ENCODE data around the gene NTPCR. TPM values are rescaled to one million over a fixed set of nuclear protein-coding genes. Genes with fewer than 3 reads are reported as not detected.

Gene NTPCR
- total RNA-seq, 2 donors from 2014 or later: 20.9 to 50.5 TPM

- no peak for DNase-seq
- Mint-ChIP-seq H3K4me3 (no peak overlapping the region), H3K27me3 (ENCODE audit: low read depth) (no peaks in the 10 kb centered on the region), H3K9me3 (peaks cover 16 to 17% of the 10 kb centered on the region in 2 donors), H3K36me3 (ENCODE audit: insufficient read depth in 2 of 2) (peaks cover 29 to 38% of the 10 kb centered on the region in 2 donors), H3K4me1 (ENCODE audit: low read depth) (peaks cover 23% of the 10 kb centered on the region), H3K27ac (peak overlapping the region; percentile 13)
- ATAC-seq (replicated peaks in 1 of 2): no peak
Observed at GRCh38 chr1:232973652-232974611, 23.5 kb downstream of the NTPCR start.

DNA sequence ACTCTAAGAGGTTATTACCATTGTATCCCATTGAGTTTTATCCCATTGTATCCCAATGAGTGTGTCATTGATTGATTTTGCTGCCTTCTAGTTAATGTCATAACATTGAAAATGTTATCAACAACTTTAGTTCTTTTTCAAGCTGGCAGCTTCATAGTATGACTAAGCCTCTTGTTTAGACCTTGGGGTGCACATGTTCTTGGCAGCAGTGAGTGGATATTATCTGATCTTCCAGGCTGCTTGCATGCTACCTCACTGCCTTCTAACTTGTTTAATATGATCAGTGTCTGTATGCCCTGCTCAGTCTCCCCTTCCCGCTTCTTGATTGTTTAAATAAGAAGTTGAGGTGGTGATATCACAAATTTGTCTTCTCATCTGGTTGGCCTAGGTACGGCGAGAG, 24.6 kb downstream of the NTPCR start:
- H3K4me3 Mint-ChIP-seq: no peak overlapping the region
- no peak for ATAC-seq (replicated peaks in 1 of 2)

GRCh38 chr1:232978091-232978634, 27.8 kb downstream of the NTPCR start:
- DNase-seq: no peak
- Mint-ChIP-seq H3K36me3 (ENCODE audit: insufficient read depth in 2 of 2) (peaks cover 16 to 19% of the 10 kb centered on the region in 2 donors), H3K4me1 (ENCODE audit: low read depth) (peaks cover 25% of the 10 kb centered on the region), H3K27ac (peak overlapping the region; percentile 72), H3K9me3 (peaks cover 8 to 9% of the 10 kb centered on the region in 2 donors), H3K4me3 (peak overlapping the region; percentile 22 to 56), H3K27me3 (ENCODE audit: low read depth) (no peaks in the 10 kb centered on the region)
- ATAC-seq (replicated peaks in 1 of 2): no peak

More for the DNA sequence above, 24.6 kb downstream of the NTPCR start:
- Mint-ChIP-seq H3K4me1 (ENCODE audit: low read depth) (peaks cover 25% of the 10 kb centered on the region), H3K9me3 (peaks cover 16 to 17% of the 10 kb centered on the region in 2 donors), H3K27me3 (ENCODE audit: low read depth) (no peaks in the 10 kb centered on the region), H3K27ac (no peak overlapping the region), H3K36me3 (ENCODE audit: insufficient read depth in 2 of 2) (peaks cover 29 to 38% of the 10 kb centered on the region in 2 donors)
- DNase-seq: no peak

- peaks cover 10 to 15% of the 10 kb centered on the region in 2 donors for H3K36me3 Mint-ChIP-seq (ENCODE audit: insufficient read depth in 2 of 2)
- ATAC-seq (replicated peaks in 1 of 2) (no peak), DNase-seq (no peak)
- H3K4me1 Mint-ChIP-seq (ENCODE audit: low read depth): peaks cover 25% of the 10 kb centered on the region
- no peaks in the 10 kb centered on the region for H3K27me3 Mint-ChIP-seq (ENCODE audit: low read depth)
- H3K4me3 Mint-ChIP-seq: no peak overlapping the region
- peak overlapping the region; percentile 64 for H3K27ac Mint-ChIP-seq
- H3K9me3 Mint-ChIP-seq: peaks cover 4% of the 10 kb centered on the region in 2 donors
Observed at GRCh38 chr1:232978815-232979214, 28.4 kb downstream of the NTPCR start.

DNA sequence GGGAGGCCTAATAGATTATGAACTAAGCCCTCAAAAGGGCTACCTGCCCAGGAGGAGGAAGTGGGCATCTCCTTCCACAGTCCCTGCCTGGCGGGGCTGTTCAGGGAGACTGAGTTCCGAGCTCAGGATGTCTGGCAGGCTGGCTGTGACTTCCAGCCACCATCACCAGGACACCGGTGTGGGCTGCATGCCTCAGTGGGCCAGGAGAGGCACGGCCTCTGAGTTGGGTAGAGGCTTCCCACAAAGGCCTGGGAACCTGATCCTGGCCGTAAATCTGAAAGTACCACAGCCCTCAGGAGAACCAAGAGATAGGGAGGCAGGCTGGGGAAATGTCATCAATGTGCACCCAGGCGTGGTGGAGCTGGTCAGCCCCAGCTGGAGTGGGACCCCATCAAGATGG, 29.1 kb downstream of the NTPCR start:
- no peak for DNase-seq
- no peaks in the 10 kb centered on the region for H3K27me3 Mint-ChIP-seq (ENCODE audit: low read depth)
- H3K27ac Mint-ChIP-seq: no peak overlapping the region
- no peaks in the 10 kb centered on the region for H3K9me3 Mint-ChIP-seq
- no peak for ATAC-seq (replicated peaks in 1 of 2)
- peaks cover 6 to 12% of the 10 kb centered on the region in 2 donors for H3K36me3 Mint-ChIP-seq (ENCODE audit: insufficient read depth in 2 of 2)
- H3K4me3 Mint-ChIP-seq: no peak overlapping the region
- H3K4me1 Mint-ChIP-seq (ENCODE audit: low read depth): peaks cover 25% of the 10 kb centered on the region

GRCh38 chr1:232980355-232980978, 30.1 kb downstream of the NTPCR start:
- no peaks in the 10 kb centered on the region for H3K9me3 Mint-ChIP-seq
- peaks cover 4 to 9% of the 10 kb centered on the region in 2 donors for H3K36me3 Mint-ChIP-seq (ENCODE audit: insufficient read depth in 2 of 2)
- no peak for ATAC-seq (replicated peaks in 1 of 2)
- no peak for DNase-seq
- H3K4me1 Mint-ChIP-seq (ENCODE audit: low read depth): peaks cover 18% of the 10 kb centered on the region
- H3K27ac Mint-ChIP-seq: no peak overlapping the region
- no peaks in the 10 kb centered on the region for H3K27me3 Mint-ChIP-seq (ENCODE audit: low read depth)
- H3K4me3 Mint-ChIP-seq: no peak overlapping the region

- Mint-ChIP-seq H3K36me3 (ENCODE audit: insufficient read depth in 2 of 2) (peaks cover 4 to 9% of the 10 kb centered on the region in 2 donors), H3K4me1 (ENCODE audit: low read depth) (peaks cover 16% of the 10 kb centered on the region), H3K27ac (no peak overlapping the region), H3K27me3 (ENCODE audit: low read depth) (no peaks in the 10 kb centered on the region), H3K4me3 (no peak overlapping the region), H3K9me3 (no peaks in the 10 kb centered on the region)
- DNase-seq: no peak
- ATAC-seq (replicated peaks in 1 of 2): no peak
Observed at GRCh38 chr1:232980986-232981560, 30.7 kb downstream of the NTPCR start.

DNA sequence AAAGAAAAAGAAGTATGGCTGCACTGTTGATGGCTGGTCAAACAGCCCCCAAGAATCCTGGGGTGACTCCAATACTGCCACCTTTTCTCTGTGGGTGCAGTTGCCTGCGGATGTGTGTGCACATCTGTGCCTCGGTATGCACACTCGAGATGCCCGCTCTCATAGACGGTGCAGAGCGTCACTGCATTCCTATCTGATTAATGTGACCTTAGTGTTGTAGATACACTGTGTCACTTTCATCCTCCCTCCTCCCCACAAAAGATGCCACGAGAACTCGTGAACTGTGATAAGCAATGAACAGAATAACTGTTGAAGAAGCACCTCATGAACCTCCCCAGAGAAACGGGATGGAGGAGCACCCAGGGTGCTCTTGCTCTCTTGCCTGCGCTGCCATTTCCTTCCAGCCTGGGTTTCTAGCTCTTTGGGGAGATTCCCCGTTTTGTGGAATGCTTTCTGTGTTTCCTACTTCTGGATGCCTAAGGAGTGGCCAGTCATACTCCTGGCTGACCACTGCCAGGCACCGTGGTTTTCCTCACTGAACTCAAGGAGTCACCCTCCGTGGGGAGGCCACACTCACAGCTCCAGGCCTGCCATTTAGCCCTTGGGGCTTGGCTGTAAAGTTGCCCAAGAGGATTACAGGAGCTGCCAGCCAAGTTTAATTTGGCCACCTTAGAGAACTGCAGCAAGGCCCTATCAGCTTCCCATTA, 32.0 kb downstream of the NTPCR start:
- Mint-ChIP-seq H3K36me3 (ENCODE audit: insufficient read depth in 2 of 2) (peaks cover 1 to 6% of the 10 kb centered on the region in 2 donors), H3K27ac (no peak overlapping the region), H3K9me3 (no peaks in the 10 kb centered on the region), H3K27me3 (ENCODE audit: low read depth) (no peaks in the 10 kb centered on the region), H3K4me1 (ENCODE audit: low read depth) (peaks cover 16% of the 10 kb centered on the region), H3K4me3 (no peak overlapping the region)
- DNase-seq (no peak), ATAC-seq (replicated peaks in 1 of 2) (no peak)

- Mint-ChIP-seq H3K9me3 (no peaks in the 10 kb centered on the region), H3K36me3 (ENCODE audit: insufficient read depth in 2 of 2) (peaks cover under 1 to 6% of the 10 kb centered on the region in 2 donors), H3K4me3 (no peak overlapping the region), H3K27ac (no peak overlapping the region), H3K27me3 (ENCODE audit: low read depth) (no peaks in the 10 kb centered on the region), H3K4me1 (ENCODE audit: low read depth) (peaks cover 7% of the 10 kb centered on the region)
- ATAC-seq (replicated peaks in 1 of 2) (no peak), DNase-seq (no peak)
Observed at GRCh38 chr1:232983375-232983774, 33.0 kb downstream of the NTPCR start.

GRCh38 chr1:232983817-232984567, 33.6 kb downstream of the NTPCR start:
- Mint-ChIP-seq H3K9me3 (no peaks in the 10 kb centered on the region), H3K36me3 (ENCODE audit: insufficient read depth in 2 of 2) (peaks cover 0 to 4% of the 10 kb centered on the region in 2 donors), H3K4me3 (no peak overlapping the region), H3K27me3 (ENCODE audit: low read depth) (no peaks in the 10 kb centered on the region), H3K27ac (no peak overlapping the region), H3K4me1 (ENCODE audit: low read depth) (peaks cover 1% of the 10 kb centered on the region)
- ATAC-seq (replicated peaks in 1 of 2) (no peak), DNase-seq (no peak)

GRCh38 chr1:232984577-232985425, 34.4 kb downstream of the NTPCR start:
- Mint-ChIP-seq H3K27me3 (ENCODE audit: low read depth) (no peaks in the 10 kb centered on the region), H3K27ac (peak overlapping the region; percentile 57), H3K9me3 (no peaks in the 10 kb centered on the region), H3K36me3 (ENCODE audit: insufficient read depth in 2 of 2) (peaks cover 0 to 4% of the 10 kb centered on the region in 2 donors), H3K4me3 (no peak overlapping the region), H3K4me1 (ENCODE audit: low read depth) (no peaks in the 10 kb centered on the region)
- ATAC-seq (replicated peaks in 1 of 2): no peak
- DNase-seq: no peak

All from activated T-cell treated with anti-CD3 and anti-CD28 coated beads, Interleukin-2, amount 50 U/mL, for 72 hours (primary cell).